Cerebellar nuclear complex (tissue), 1 donor: ENCODE data around the gene PRPF4.
"Not testable (repeated sequence)": the region's sequence is repeated elsewhere in the genome, so short reads cannot be mapped to it uniquely, and the experiment has no call there.

ENCODE experiments used
- DNase-seq, 2 experiments: peaks; one replicate each; lab custom pipeline; 2025; lab: John Stamatoyannopoulos, UW

Gene PRPF4

DNA sequence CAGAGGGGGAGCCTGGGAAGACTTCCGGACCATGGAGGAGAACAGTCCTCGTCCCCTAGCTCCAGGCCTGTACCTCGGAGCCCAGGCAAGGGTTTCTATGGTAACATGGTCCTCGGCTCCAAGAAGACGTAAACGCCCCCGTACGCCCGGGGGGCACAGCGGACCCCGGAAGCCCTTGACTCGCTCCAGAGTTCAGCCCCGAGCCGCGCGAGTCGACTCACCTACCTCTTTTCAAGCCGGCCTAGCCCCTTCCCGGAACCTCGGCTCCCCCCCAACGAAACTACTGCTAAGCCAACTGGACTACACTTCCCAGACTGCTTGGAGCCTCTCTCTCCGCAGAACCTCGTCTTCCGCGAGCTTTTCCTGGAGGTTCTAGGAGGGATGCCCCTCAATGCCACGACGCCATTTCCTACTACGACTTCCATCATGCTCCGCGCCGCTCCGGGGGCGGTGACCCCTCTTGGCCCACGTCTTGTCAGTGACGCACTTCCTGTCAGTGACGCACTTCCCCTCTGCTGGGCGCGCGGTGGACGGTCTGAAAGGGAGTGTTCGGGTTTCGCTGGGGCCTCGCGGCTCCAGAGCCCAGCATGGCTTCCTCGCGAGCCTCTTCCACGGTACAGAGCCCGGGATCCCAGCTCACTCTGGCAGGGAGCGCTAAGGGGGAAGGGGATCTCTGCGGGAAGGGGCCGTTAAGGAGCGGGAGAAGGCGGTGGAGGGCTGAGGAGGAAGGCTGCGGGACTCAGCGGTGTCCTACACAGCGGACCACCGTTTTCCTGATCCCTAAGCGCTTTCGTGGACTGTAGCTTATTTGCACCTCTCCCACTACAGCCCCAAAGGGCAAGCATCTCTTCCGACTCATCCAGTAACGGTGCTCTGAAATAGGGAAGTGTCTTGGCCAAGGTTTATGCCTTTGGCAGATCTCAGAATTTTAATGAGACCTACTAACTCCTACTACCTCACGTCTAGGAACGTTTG lies at the start of gene PRPF4, which contains the start of gene CDC26:
Gene PRPF4, plus strand, starts transcription at position 502 of the 975 bp plus-strand sequence. Its CDS starts 86 bp downstream, at position 588.
Gene CDC26, minus strand, starts transcription at position 416 of the 975 bp plus-strand sequence. CDS start 3,065 bp downstream, outside the sequence.
- peak; percentile 87 to 92 for DNase-seq

- DNase-seq, result no peak
Observed at GRCh38 chr9:113227436-113227835, 48.0 kb upstream of the PRPF4 start.

DNA sequence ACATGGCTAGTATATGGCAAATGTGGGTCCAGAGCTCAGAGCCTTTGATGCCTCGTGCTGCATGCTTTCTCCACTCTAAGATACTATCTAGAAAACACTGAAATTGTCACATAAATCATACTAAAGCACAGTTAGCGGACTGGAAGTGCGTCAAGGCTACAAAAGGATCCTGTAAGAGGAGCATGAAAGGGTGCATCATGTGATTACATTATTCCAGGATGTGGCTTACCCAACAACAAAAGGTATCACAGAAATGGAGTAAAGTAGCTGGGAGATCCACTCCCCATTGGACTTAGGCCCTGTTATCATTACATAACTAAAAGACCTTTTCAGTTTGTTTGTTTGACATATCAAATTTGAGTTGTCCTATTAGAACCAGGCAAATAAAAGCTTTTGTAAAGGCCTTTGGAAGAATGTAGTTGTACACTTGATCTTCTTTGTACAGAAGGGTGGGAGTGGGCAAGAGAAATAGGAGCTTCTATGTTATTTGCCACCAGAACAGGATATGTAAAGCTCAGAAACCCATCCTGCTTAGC lies 47.3 kb upstream of the PRPF4 start:
- no peak for DNase-seq

DNA sequence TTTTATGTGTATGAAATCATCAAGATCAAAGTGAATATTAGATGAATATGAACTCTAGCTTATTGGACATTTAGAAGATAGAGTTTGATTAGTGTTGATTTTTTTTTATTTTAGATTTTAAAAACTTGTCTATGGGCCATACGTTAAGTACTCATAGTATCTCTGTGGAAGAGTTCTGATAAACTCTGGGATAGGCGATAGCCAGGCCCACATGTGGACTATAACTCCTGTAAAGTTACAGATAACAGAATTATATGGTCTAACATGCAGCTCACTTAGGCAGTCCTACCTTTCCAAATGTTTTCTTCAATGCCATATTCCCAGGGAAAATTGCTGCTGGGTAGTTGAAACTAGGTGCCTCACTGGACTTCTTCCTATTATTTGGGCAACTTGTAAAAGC lies 43.8 kb upstream of the PRPF4 start:
- no peak for DNase-seq

GRCh38 chr9:113235701-113236255 lies 39.7 kb upstream of the PRPF4 start:
- DNase-seq, result not testable (repeated sequence)

DNA sequence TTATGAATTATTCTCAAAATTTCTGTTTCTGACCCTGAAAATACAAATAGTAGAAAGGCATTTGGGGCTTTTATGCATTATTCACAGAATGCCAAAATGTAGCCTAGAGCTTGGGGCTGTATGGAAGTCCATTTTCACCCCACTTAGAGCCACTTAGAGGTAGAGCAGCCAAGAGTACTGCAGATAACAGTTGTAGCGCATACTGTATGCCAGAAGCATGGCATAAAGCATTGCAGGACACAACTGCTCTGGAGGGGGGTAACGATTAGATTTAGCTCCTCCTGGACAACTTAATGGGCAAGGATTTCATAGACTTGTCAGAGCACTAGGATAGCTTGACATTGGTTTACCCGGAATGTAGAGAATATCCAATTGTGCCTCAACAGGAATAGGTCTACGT lies 38.4 kb upstream of the PRPF4 start:
- DNase-seq, result no peak

DNA sequence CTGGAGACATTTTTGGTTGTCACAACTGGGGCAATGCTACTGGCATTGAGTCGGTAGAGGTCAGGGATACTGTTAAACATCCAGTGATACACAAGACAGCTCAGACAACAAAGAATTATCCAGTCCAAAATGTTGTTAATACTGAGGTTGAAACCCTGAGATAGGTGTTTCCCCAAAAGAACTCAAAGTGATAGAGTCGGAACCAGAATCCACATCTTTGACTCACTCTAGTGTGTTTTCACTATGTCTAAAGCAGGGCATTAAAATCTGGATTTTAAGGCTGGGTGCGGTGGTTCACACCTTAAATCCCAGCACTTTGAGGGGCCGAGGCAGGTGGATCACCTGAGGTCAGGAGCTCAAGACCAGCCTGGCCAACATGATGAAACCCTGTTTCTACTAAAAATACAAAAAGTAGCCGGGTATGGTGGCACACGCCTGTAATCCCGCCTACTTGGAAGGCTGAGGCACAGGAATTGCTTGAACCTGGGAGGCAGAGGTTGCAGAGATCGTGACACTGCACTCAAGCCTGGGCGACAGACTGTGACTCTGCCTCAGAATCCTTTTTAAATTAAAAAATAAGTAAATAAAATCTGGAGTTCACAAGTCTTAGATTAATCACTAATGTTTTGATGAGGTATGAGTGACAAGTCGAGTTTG lies 37.1 kb upstream of the PRPF4 start:
- no peak for DNase-seq

DNA sequence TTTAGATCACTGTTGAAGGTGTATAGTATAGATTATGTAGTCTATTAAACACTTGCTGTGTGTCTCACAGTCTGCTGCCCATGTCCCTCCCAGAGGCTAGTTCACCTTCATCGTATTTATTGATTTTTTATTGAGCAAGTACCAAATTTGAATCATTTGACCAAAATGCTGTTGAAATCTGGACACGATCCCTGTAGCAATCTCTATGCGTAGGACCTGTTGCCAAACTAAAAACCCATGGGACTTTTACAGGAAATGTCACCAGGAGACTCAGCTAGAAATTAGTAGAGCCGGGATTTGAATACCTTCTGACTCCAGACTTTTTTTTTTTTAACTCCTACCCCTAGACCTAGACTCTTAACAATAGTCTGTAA lies 36.6 kb upstream of the PRPF4 start:
- no peak for DNase-seq

- no peak for DNase-seq
Observed at GRCh38 chr9:113241161-113241560, 34.3 kb upstream of the PRPF4 start.

GRCh38 chr9:113244556-113244955 lies 30.9 kb upstream of the PRPF4 start:
- DNase-seq, result no peak

DNA sequence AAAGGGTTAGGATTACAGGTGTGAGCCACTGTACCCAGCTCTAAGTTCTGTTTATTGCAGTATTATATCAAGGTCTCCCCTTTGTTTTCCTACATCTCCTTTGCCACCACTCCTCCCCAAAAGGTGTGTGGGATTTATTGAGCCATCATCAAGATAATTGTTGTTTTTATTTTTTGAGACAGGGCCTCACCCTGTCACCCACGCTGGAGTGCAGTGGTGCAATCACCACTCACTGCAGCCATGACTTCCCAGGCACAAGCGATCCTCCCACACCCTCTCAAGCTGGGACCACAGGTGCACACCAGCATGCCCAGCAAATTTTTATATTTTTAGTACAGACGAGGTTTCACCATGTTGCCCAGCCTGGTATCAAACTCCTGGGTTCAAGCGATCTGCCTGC lies 29.6 kb upstream of the PRPF4 start:
- no peak for DNase-seq

- no peak for DNase-seq
Observed at GRCh38 chr9:113246928-113247327, 28.5 kb upstream of the PRPF4 start.

GRCh38 chr9:113247640-113248039 lies 27.8 kb upstream of the PRPF4 start:
- DNase-seq, result no peak

GRCh38 chr9:113249661-113250060 lies 25.8 kb upstream of the PRPF4 start:
- DNase-seq, result not testable (repeated sequence)

GRCh38 chr9:113250807-113251206 lies 24.7 kb upstream of the PRPF4 start:
- no peak for DNase-seq

DNA sequence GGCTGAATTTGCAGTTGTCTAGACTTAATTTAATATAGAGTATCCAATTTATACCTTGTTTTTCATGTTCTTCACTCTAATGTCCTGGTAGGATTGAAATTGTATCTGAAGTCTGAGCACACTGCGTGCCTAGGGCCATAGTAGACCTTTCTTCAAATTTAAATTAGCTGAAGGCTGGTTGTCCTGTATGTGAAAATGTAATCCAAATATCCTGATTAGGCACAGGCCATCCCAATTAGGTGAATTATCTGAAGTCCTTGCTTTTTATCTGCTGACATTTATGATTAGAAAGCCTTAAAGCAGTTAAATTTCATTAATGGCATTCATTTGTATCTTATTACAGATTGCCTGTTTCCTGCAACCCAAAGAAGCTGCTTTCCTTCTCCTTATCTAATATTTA lies 20.5 kb upstream of the PRPF4 start:
- DNase-seq, result no peak

DNA sequence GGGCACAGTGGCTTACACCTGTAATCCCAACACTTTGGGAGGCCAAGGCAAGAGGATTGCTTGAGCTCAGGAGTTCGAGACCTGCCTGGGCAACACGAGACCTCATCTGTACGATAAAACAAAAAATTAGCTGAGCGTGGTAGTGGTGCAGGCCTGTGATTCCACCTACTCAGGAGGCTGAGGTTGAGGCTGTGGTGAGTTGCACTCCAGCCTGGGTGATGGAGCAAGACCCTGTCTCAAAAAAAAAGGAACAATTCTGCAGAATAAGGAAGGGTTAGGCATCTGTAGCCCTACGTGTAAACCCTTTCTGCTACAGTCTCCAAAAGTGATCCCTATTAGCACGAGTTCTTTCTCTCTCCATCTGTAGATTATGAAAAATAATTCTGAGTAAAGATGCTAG lies 20.0 kb upstream of the PRPF4 start:
- DNase-seq, result no peak

DNA sequence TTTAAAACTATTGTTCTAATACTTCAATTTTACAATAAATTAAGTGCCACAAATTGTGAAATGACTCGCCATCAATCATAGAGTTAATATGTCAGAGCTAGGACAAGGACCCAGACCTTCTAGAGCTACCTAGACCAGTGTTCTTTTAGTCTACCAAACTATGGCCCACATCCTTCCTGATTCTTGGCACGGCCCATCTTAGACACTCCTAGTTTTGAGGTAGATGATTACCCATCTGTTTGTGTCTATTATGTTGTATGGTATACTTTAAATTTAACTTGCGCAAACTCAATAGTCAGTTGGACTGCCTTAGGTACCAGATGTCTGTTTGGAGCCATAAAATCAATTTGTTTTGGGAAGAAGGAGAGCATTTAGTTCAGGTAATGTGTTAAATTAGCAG lies 17.6 kb upstream of the PRPF4 start:
- no peak for DNase-seq

- no peak for DNase-seq
Observed at GRCh38 chr9:113258282-113258681, 17.2 kb upstream of the PRPF4 start.

GRCh38 chr9:113261917-113262671 lies 13.4 kb upstream of the PRPF4 start:
- no peak for DNase-seq

- DNase-seq, result no peak
Observed at GRCh38 chr9:113266174-113266573, 9.3 kb upstream of the PRPF4 start.
